Type B pancreatic cell (in vitro differentiated cells): ENCODE results near the gene ANKRD39. TPM values are rescaled to one million over a fixed set of nuclear protein-coding genes. Genes with fewer than 3 reads are reported as not detected.

Experiments used
- DNase-seq: peaks from one replicate; pipeline ENCODE4 v3.0.0; 2021; ENCODE audit warnings: mixed read lengths; ENCODE audit not compliant: unreplicated experiment; ENCODE audit errors: extremely low spot score
- H3K27ac Mint-ChIP-seq: 2 replicates; pipeline ENCODE4 v1.8.0; 2021; ENCODE audit warnings: mild to moderate bottlenecking, mixed read lengths
- H3K27me3 Mint-ChIP-seq: 2 replicates; pipeline ENCODE4 v1.8.0; 2021; ENCODE audit warnings: mixed read lengths
- H3K36me3 Mint-ChIP-seq: 2 replicates; pipeline ENCODE4 v1.8.0; 2021; ENCODE audit warnings: mixed read lengths
- H3K4me1 Mint-ChIP-seq: one replicate; pipeline ENCODE4 v1.8.0; 2021; ENCODE audit warnings: mixed read lengths; ENCODE audit not compliant: unreplicated experiment
- H3K4me3 Mint-ChIP-seq: 2 replicates; pipeline ENCODE4 v1.8.0; 2021; ENCODE audit warnings: mild to moderate bottlenecking, mixed read lengths
- H3K9me3 Mint-ChIP-seq: 2 replicates; pipeline ENCODE4 v1.8.0; 2021; ENCODE audit warnings: mixed read lengths
- CTCF ChIP-seq: fragments of 200-600 bp; sonication (generic); conservative IDR thresholded peaks from 2 replicates; pipeline ENCODE4 v1.5.0; 2021; ENCODE audit warnings: antibody characterized with exemption, mild to moderate bottlenecking
- total RNA-seq: library from RNA; stranded (reverse); gene quantifications from 2 replicates; pipeline ENCODE4 v1.2.1, GENCODE V29; 2021; ENCODE audit warnings: low replicate concordance

The ANKRD39 gene
- total RNA-seq, 1 donor from 2014 or later, result 16.6 TPM

GRCh38 chr2:96838345-96839292 is 19.2 kb downstream of the ANKRD39 start:
- Mint-ChIP-seq H3K27ac (no peak overlapping the region), H3K4me3 (no peak overlapping the region), H3K9me3 (no peaks in the 10 kb centered on the region), H3K4me1 (peaks cover 12% of the 10 kb centered on the region), H3K36me3 (peaks cover 4% of the 10 kb centered on the region), H3K27me3 (no peaks in the 10 kb centered on the region)
- DNase-seq, result no peak
- TF ChIP-seq CTCF, result no peak

GRCh38 chr2:96837575-96837974 is 20.2 kb downstream of the ANKRD39 start:
- no peak overlapping the region for H3K4me3 Mint-ChIP-seq
- H3K36me3 Mint-ChIP-seq, result peaks cover 8% of the 10 kb centered on the region
- DNase-seq, result no peak
- peaks cover 15% of the 10 kb centered on the region for H3K4me1 Mint-ChIP-seq
- no peaks in the 10 kb centered on the region for H3K27me3 Mint-ChIP-seq
- no peaks in the 10 kb centered on the region for H3K9me3 Mint-ChIP-seq
- TF ChIP-seq CTCF, result no peak
- H3K27ac Mint-ChIP-seq, result no peak overlapping the region

GRCh38 chr2:96835830-96836229 is 22.0 kb downstream of the ANKRD39 start:
- Mint-ChIP-seq H3K36me3 (peaks cover 18% of the 10 kb centered on the region), H3K4me3 (no peak overlapping the region), H3K27me3 (no peaks in the 10 kb centered on the region), H3K9me3 (no peaks in the 10 kb centered on the region), H3K27ac (no peak overlapping the region), H3K4me1 (peaks cover 26% of the 10 kb centered on the region)
- no peak for TF ChIP-seq CTCF
- no peak for DNase-seq

GRCh38 chr2:96832754-96833507 is 24.9 kb downstream of the ANKRD39 start:
- peaks cover 18% of the 10 kb centered on the region for H3K36me3 Mint-ChIP-seq
- H3K4me1 Mint-ChIP-seq, result peaks cover 27% of the 10 kb centered on the region
- TF ChIP-seq CTCF, result peak; percentile 14
- DNase-seq, result peak; percentile 80
- peak overlapping the region; percentile 97 for H3K27ac Mint-ChIP-seq
- peak overlapping the region; percentile 77 for H3K4me3 Mint-ChIP-seq
- H3K27me3 Mint-ChIP-seq, result no peaks in the 10 kb centered on the region
- H3K9me3 Mint-ChIP-seq, result no peaks in the 10 kb centered on the region

GRCh38 chr2:96832408-96832753 is 25.4 kb downstream of the ANKRD39 start:
- Mint-ChIP-seq H3K4me3 (no peak overlapping the region), H3K27ac (peak overlapping the region; percentile 97), H3K36me3 (peaks cover 18% of the 10 kb centered on the region), H3K27me3 (no peaks in the 10 kb centered on the region), H3K4me1 (peaks cover 27% of the 10 kb centered on the region), H3K9me3 (no peaks in the 10 kb centered on the region)
- no peak for TF ChIP-seq CTCF
- DNase-seq, result no peak
